Ishikawa (cell line): Measurements from ENCODE around the gene EYA2.

Source experiments
- CEBPB ChIP-seq: IDR thresholded peaks from 2 replicates; pipeline ENCODE4 v1.6.1; 2012
- CREB1 ChIP-seq: IDR thresholded peaks from 2 replicates; pipeline ENCODE4 v1.6.1; 2012; ENCODE audit warnings: low read depth
- EGR1 ChIP-seq: IDR thresholded peaks from 2 replicates; pipeline ENCODE4 v1.6.1; 2012
- EP300 ChIP-seq: IDR thresholded peaks from 2 replicates; pipeline ENCODE4 v1.6.1; 2012; ENCODE audit warnings: borderline replicate concordance
- FOXM1 ChIP-seq: IDR thresholded peaks from 2 replicates; pipeline ENCODE4 v1.6.1; 2012; ENCODE audit warnings: low read depth, borderline replicate concordance
- NFIC ChIP-seq: IDR thresholded peaks from 2 replicates; pipeline ENCODE4 v1.6.1; 2012
- RAD21 ChIP-seq: IDR thresholded peaks from 2 replicates; pipeline ENCODE4 v1.6.1; 2012; ENCODE audit warnings: low read depth
- TAF1 ChIP-seq: IDR thresholded peaks from 2 replicates; pipeline ENCODE4 v1.6.1; 2012; ENCODE audit warnings: low read depth, mild to moderate bottlenecking
- TCF12 ChIP-seq: IDR thresholded peaks from 2 replicates; pipeline ENCODE4 v1.6.1; 2012; ENCODE audit warnings: low read depth
- TEAD4 ChIP-seq: IDR thresholded peaks from 2 replicates; pipeline ENCODE4 v1.6.1; 2012
- USF1 ChIP-seq: IDR thresholded peaks from 2 replicates; pipeline ENCODE4 v1.6.1; 2012
- YY1 ChIP-seq: IDR thresholded peaks from 2 replicates; pipeline ENCODE4 v1.6.1; 2012; ENCODE audit warnings: low read depth
- ZBTB7A ChIP-seq: IDR thresholded peaks from 2 replicates; pipeline ENCODE4 v1.6.1; 2012; ENCODE audit warnings: low read depth
- TF ChIP-seq, protein P1 (sequence below): IDR thresholded peaks from 2 replicates; pipeline ENCODE4 v1.6.1; 2012
- TF ChIP-seq, protein P2 (sequence below): IDR thresholded peaks from 2 replicates; pipeline ENCODE4 v1.6.1; 2012; ENCODE audit warnings: low read depth, mild to moderate bottlenecking

The EYA2 gene

GRCh38 chr20:46960536-46960935, 65.9 kb downstream of the EYA2 start:
- TF ChIP-seq TCF12 (no peak), YY1 (no peak), TAF1 (no peak), FOXM1 (no peak), CEBPB (no peak), CREB1 (no peak), USF1 (no peak), RAD21 (no peak), TEAD4 (no peak), NFIC (no peak), EGR1 (no peak), ZBTB7A (no peak), EP300 (no peak)
- TF ChIP-seq, protein P1, sequence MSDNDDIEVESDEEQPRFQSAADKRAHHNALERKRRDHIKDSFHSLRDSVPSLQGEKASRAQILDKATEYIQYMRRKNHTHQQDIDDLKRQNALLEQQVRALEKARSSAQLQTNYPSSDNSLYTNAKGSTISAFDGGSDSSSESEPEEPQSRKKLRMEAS: no peak
- TF ChIP-seq, protein P2, sequence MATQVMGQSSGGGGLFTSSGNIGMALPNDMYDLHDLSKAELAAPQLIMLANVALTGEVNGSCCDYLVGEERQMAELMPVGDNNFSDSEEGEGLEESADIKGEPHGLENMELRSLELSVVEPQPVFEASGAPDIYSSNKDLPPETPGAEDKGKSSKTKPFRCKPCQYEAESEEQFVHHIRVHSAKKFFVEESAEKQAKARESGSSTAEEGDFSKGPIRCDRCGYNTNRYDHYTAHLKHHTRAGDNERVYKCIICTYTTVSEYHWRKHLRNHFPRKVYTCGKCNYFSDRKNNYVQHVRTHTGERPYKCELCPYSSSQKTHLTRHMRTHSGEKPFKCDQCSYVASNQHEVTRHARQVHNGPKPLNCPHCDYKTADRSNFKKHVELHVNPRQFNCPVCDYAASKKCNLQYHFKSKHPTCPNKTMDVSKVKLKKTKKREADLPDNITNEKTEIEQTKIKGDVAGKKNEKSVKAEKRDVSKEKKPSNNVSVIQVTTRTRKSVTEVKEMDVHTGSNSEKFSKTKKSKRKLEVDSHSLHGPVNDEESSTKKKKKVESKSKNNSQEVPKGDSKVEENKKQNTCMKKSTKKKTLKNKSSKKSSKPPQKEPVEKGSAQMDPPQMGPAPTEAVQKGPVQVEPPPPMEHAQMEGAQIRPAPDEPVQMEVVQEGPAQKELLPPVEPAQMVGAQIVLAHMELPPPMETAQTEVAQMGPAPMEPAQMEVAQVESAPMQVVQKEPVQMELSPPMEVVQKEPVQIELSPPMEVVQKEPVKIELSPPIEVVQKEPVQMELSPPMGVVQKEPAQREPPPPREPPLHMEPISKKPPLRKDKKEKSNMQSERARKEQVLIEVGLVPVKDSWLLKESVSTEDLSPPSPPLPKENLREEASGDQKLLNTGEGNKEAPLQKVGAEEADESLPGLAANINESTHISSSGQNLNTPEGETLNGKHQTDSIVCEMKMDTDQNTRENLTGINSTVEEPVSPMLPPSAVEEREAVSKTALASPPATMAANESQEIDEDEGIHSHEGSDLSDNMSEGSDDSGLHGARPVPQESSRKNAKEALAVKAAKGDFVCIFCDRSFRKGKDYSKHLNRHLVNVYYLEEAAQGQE: no peak

- TF ChIP-seq CREB1 (no peak), EGR1 (no peak), YY1 (no peak), TCF12 (no peak), EP300 (no peak), FOXM1 (no peak), TAF1 (no peak)
- TF ChIP-seq, protein P1: no peak
Measured at GRCh38 chr20:46962452-46963195, 68.0 kb downstream of the EYA2 start.

DNA sequence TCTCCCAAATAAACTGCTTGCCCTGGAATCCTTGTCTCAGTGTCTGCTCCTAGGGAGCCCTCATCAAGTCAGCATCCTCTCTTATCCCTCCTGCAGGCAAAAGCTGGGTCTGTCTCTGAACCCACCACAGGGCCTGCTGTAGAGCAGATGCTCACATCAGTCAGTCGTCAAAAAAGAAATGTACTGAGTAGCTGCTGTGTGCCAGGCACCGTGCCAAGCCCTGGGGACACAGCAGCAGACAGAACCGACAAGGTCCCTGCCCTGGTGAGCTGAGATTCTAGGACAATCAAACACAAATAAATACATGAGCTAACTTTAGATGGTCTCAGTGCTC, 68.5 kb downstream of the EYA2 start:
- TF ChIP-seq NFIC (no peak), FOXM1 (no peak), EGR1 (no peak), TAF1 (no peak), USF1 (no peak), CEBPB (no peak), CREB1 (no peak), EP300 (no peak), RAD21 (no peak)
- TF ChIP-seq, protein P1: no peak

- TF ChIP-seq FOXM1 (no peak), RAD21 (no peak), TCF12 (no peak), NFIC (no peak), EGR1 (no peak), ZBTB7A (no peak), EP300 (no peak), USF1 (no peak), TAF1 (no peak), CREB1 (no peak)
- TF ChIP-seq, protein P1: no peak
Measured at GRCh38 chr20:46963758-46964617, 69.3 kb downstream of the EYA2 start.

- TF ChIP-seq ZBTB7A (no peak), CREB1 (no peak), RAD21 (no peak), EGR1 (no peak), TAF1 (no peak), TCF12 (no peak), TEAD4 (no peak)
- TF ChIP-seq, protein P2: no peak
- TF ChIP-seq, protein P1: no peak
Measured at GRCh38 chr20:46964618-46965455, 70.2 kb downstream of the EYA2 start.
